NK-92 (cell line): ENCODE measurements around the gene NDUFAF2.

Source experiments
- DNase-seq: peaks from one replicate; lab custom pipeline; 2025; ENCODE audit not compliant: unreplicated experiment; lab: John Stamatoyannopoulos, UW

NDUFAF2 gene

GRCh38 chr5:61115968-61116367 is 171.0 kb downstream of the NDUFAF2 start:
- no peak for DNase-seq

DNA sequence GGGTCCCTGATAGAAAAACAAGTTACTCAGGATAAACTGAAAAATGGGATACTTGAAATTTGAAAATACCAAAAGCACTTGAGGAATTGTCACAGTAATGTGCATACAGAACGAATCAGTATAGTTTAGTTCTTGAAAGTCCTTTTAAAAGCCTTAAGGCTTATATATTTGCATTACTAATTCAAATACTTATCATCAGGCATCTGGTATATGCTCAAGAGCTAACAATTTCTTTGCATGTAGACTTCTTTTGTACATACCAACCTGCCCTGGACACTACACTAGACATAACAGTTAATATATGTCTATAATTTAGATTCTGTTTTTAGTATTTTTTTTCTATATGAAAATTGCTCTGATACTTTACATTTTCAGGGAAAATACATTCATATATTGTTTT is 174.1 kb downstream of the NDUFAF2 start:
- no peak for DNase-seq

DNA sequence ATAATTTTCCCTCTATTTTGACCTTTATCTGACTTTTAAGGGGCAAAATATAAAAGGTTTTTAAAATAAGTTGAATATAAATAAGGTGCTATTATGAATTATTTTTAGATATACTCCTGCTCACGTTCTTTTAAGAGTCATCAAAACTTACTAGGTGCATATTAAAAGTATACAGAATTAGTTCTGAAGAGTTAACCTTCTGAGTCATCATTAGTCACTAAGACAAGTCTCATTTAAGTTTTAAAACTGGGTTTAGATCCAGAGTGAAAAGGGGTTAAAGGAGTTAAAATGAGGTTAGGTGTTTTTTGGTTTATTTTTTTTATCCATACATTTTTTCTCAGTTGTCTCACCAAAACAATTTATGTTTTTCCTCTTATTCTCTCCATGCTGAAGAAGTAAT is 175.5 kb downstream of the NDUFAF2 start:
- DNase-seq, result no peak

DNA sequence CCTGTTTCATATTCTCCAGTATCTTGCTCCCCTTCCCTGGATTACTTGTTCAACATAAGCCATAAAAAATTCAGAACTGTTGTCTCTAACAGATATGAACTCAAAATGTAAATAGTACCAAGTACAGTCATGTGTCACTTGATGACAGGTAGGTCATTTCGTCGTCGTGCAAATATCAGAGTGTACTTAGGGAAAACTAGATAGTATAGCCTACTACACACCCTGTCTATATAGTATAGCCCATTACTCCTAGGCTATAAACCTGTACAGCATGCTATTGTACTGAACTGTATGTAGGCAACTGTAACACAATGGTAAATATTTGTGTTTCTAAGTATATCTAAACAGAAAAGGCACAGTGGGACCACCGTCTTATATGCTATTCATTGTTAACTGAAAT is 178.1 kb downstream of the NDUFAF2 start:
- no peak for DNase-seq

GRCh38 chr5:61130289-61130688 is 185.3 kb downstream of the NDUFAF2 start:
- no peak for DNase-seq

- no peak for DNase-seq
Observed at GRCh38 chr5:61132559-61132958, 187.6 kb downstream of the NDUFAF2 start.

GRCh38 chr5:61137835-61138234 is 192.8 kb downstream of the NDUFAF2 start:
- no peak for DNase-seq

DNA sequence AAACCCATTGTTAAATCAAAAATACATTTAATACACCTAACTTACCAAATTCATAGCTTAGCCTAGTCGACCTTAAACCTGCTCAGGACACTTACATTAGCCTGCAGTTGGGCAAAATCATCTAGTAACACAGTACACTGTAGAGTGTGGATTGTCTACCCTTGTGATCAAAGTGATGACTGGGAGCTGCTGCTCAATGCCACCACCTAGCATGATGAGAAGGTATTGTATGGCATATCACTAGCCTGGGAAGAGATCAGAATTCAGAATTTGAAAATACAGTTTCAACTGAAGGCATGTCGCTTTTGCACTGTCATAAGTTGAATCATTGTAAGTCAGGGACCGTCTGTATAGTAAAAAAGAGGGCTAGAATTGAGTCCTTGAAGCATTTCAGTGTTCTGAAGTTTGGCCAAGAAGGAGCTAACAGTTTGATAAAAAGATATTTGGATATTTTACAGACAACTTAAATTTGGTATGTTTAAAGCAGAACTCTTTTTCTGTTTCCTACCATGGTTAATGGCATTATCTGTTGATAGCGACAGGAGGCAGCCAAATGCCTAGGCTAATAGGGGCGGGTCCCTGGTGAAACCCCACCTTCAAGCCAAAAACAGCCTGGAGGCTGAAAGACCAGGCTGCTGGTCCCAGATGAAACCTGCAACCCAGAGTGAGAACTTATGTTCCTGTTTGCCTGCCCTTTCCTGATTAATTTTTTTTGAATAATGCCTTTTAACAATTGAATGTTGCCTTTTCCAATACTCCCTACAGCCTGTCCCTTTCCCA is 194.3 kb downstream of the NDUFAF2 start:
- no peak for DNase-seq

- no peak for DNase-seq
Observed at GRCh38 chr5:61139931-61140330, 194.9 kb downstream of the NDUFAF2 start.

- DNase-seq, result no peak
Observed at GRCh38 chr5:61141801-61142200, 196.8 kb downstream of the NDUFAF2 start.

GRCh38 chr5:61142391-61142790 is 197.4 kb downstream of the NDUFAF2 start:
- DNase-seq, result no peak

GRCh38 chr5:61142811-61143210 is 197.8 kb downstream of the NDUFAF2 start:
- no peak for DNase-seq

GRCh38 chr5:61148515-61148914 is 203.5 kb downstream of the NDUFAF2 start:
- DNase-seq, result no peak

- DNase-seq, result no peak
Observed at GRCh38 chr5:61151893-61152292, 206.9 kb downstream of the NDUFAF2 start.

- DNase-seq, result no peak
Observed at GRCh38 chr5:61159070-61159469, 214.1 kb downstream of the NDUFAF2 start.

- no peak for DNase-seq
Observed at GRCh38 chr5:61159836-61160235, 214.8 kb downstream of the NDUFAF2 start.

GRCh38 chr5:61160497-61160896 is 215.5 kb downstream of the NDUFAF2 start:
- DNase-seq, result no peak

- no peak for DNase-seq
Observed at GRCh38 chr5:61162010-61162831, 217.2 kb downstream of the NDUFAF2 start, which contains the start of gene SMIM15. SMIM15 (minus strand) TSS chr5:61162468; CDS start chr5:61160171, 2,297 bp downstream.

DNA sequence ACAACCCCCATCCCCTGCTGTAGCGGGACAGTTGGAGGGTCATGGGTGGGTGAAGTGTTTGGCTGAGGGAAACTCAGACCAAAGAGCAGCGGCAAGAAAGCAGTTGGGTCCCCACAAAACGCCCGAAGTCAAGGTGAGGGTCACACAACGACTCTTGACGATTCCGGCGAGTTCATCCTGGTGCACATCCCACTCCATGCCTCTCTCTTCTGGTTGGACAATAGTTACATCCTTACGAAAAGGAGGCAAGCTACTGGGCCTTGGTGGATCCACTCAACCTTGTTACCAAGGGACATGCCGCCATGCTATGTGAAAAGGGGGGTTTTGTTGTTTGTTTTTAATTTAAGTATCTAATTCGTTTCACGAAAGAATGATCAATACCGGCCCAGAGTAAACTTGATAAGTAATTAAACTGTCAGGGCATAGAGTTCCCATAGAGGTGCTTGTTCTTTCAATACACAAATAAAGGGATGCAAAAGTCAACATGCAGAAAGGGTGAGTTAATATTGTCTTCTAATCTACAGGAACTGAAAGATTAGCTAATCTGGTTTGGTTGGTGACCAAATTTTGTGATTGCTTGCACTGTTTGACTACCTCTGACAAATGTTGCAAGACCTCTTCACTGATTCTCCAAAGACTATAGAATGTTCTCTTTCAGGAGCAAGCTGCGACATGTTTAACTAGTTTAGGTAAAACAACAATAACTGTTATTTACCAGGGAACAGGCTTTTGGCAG is 218.0 kb downstream of the NDUFAF2 start:
- DNase-seq, result no peak

- no peak for DNase-seq
Observed at GRCh38 chr5:61163905-61164304, 218.9 kb downstream of the NDUFAF2 start.

DNA sequence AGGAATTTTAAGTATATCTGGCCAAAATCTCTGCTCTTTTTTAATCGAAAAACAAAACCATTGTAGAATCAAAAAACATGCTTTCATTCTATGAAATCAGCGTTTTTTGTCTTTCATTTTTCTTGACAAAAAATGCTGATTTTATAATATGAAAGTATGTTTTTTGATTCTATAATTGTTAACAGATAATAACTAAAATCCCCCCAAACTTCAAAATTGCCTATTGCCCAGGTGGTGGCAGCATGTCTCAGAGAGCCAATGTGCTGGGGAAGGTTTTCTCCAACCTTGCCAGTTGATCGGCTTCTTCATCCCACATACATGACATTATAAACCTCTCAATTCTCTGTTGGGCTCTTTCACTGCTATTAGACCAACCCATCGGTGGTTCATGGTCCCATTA is 222.4 kb downstream of the NDUFAF2 start:
- no peak for DNase-seq

DNA sequence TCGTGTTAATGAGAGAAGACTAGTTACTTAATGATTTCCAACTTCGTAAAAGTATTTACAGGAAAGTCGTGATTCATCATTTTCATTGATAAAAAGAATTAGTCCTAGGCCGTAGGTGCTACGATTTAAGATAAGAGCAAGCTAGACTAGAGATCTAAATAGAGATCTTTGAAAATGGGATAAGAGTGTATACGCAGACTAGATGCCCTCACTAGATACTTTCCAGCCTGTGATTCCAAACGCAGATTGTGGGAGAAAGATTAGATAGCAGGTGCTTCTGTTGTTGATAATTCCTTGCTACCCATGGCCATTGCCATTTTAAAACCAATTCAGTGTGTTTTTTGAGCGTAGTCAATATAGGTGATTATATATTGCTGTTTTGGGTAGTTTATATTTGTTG is 223.9 kb downstream of the NDUFAF2 start:
- DNase-seq, result no peak
